Glomerular endothelial cell (primary cell): ENCODE data around the gene SLC25A42. TPM values are rescaled to one million over a fixed set of nuclear protein-coding genes. Genes with fewer than 3 reads are reported as not detected.
"Not testable (repeated sequence)": the region's sequence is repeated elsewhere in the genome, so short reads cannot be mapped to it uniquely, and the experiment has no call there.

Source experiments
- DNase-seq: peaks from one replicate; pipeline ENCODE4 v3.0.0-alpha.2; 2011; ENCODE audit warnings: low read depth, low spot score; ENCODE audit errors: extremely low read depth
- total RNA-seq: library from RNA; depleted of rRNA; stranded (reverse); fragments of >200 nt; gene quantifications from 2 replicates; pipeline ENCODE4 v1.2.3, GENCODE V29; 2015

The SLC25A42 gene
- 6.1 and 6.8 TPM in 2 replicates for total RNA-seq

- peak; percentile 92 for DNase-seq
Measured at GRCh38 chr19:19063183-19064097, at the start of gene SLC25A42. Gene SLC25A42, plus strand, starts transcription at chr19:19063994. Its CDS starts 32,131 bp downstream, at chr19:19096125.

GRCh38 chr19:19021115-19021514 is 42.7 kb upstream of the SLC25A42 start:
- DNase-seq, result no peak

GRCh38 chr19:19022380-19022961 is 41.3 kb upstream of the SLC25A42 start:
- DNase-seq, result no peak

DNA sequence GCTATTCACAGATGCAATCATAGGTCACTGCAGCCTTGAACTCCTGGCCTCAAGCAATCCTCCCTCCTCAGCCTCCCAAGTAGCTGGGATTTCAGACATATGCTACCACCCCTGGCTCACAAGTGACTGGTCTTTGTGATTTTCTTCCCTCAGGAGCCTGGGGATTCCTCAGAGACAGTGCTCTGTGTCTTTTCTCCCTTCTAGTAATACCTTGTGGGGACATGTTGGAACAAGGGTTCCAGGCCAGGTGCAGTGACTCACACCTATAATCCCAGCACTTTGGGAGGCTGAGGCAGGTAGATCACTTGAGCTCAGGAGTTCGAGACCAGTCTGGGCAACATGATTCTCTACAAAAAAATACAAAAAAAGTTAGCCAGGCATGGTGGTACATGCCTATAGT is 40.4 kb upstream of the SLC25A42 start:
- DNase-seq, result not testable (repeated sequence)

GRCh38 chr19:19025861-19026260 is 37.9 kb upstream of the SLC25A42 start:
- no peak for DNase-seq

GRCh38 chr19:19026299-19026971 is 37.4 kb upstream of the SLC25A42 start:
- no peak for DNase-seq

DNA sequence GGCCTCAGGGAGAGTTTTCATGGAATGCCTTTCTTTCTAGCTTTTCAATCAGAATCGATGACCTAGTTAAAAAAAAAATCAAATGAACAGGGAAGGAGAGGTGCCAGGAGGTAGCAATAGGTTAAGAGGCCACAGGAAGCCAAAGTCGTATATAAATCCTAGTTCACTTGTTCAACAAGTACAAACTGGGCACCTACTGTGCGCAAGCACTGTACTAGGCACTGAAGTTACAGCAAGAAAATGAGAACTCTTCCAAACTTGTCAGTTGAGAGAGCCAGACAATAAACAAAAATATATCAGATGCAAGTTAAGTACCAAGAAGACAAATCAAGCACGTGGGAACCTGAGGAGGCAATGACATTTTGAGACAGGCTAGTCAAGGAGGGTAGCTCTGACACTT is 36.6 kb upstream of the SLC25A42 start:
- DNase-seq, result no peak

GRCh38 chr19:19028526-19028925 is 35.3 kb upstream of the SLC25A42 start:
- no peak for DNase-seq

- no peak for DNase-seq
Measured at GRCh38 chr19:19031891-19032290, 31.9 kb upstream of the SLC25A42 start.

GRCh38 chr19:19032420-19033175 is 31.2 kb upstream of the SLC25A42 start:
- peak; percentile 76 for DNase-seq

- no peak for DNase-seq
Measured at GRCh38 chr19:19033176-19033425, 30.7 kb upstream of the SLC25A42 start.

DNA sequence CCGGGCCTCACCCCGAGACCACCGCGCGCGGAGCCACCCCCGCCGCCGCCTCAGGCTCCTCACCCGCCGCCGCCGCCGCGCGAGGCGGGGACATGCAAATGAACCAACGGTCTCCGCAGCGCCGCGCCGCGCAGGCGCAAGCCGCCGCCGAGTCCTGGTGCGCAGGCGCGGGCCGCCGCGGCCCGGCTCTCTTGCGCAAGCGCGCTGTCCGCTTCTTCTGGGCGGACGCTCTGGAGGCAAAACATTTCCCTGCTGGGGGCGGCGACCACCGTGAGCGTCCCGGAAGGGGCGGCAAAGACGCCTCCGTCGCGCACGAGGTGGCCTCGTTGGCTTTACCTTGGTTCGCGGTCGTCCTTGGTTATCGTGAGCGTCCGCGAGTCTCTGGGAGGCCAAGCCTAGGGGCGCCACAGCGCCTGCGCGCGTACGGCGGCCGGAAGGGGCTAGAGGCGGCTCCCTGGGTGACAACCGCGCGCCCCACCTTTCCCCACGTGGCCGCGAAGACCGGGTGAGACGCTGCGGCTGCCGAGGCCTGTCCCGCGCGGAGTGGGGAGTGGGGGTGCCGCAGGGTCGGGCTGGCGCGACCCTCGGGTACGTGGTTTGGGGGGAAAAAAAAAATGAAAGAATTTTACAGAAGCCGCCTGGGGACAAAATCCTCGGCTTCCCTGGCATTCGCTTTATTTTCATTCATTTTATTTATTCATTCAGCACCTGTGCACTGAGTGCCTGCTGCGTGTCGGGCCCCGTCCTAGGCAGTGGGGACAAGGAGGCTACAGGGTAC is 30.2 kb upstream of the SLC25A42 start, which contains the start of the genes ARMC6 and SUGP2:
Gene ARMC6, plus strand, starts transcription at position 178 of the 778 bp plus-strand sequence. CDS start 607 bp downstream, outside the sequence.
Gene SUGP2, minus strand, starts transcription at position 92 of the 778 bp plus-strand sequence. CDS start 2,446 bp downstream, outside the sequence.
- no peak for DNase-seq

DNA sequence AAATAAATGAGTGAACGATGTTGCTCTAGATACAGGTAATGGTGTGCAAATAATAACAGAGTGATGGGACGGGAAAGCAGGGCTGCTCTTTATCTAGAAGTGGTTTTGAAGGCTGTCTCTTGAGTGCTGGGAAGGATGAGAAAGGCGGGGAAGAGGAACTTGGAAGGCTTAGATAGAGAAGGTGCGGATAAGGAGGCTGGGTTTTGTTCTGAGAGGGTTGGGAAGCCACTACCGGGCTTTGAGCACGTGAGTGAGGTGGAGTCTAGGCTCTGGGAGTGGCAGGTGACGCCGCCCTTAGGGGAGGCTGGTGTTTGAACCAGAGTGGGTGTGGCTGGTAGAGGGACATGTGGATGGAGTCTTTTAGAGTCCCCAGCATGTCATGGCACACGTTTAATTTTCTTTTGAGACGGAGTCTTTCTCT is 29.6 kb upstream of the SLC25A42 start:
- no peak for DNase-seq

DNA sequence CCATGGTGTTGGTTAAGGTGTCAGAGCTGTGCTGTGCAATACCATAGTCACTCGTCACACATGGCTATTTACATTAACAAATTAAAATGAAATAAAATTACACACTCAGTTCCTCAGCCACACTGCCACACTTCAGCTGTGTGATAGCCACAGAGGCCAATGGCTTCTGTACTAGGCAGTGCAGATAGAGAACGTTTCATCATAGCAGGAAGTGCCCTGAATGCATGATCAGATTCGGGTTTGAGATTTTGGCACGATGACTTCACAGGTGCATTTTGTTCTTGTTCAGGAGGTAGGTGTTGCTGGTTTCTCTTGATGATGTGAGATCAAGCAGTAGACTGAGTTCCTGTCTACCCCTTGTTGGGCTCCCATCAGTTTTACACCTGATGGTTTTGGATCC is 23.9 kb upstream of the SLC25A42 start:
- no peak for DNase-seq

DNA sequence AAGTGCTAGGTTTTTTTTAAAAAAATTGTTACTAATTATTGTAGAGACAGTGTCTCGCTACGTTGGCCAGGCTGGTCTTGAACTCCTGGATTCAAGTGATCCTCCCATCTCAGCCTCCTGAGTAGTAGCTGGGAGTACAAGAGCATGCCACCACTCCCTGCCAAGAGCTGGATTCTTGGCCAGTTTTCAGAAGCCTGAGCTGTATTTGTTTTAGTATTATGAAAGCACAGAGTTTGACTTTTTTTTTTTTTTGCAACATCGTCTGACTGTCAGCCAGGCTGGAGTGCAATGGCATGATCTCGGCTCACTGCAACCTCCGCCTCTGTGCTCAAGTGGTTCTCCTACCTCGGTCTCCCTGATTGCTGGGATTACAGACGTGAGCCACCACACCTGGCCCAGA is 23.4 kb upstream of the SLC25A42 start:
- no peak for DNase-seq

GRCh38 chr19:19042732-19043280 is 21.0 kb upstream of the SLC25A42 start:
- DNase-seq, result no peak

- DNase-seq, result no peak
Measured at GRCh38 chr19:19043481-19043880, 20.3 kb upstream of the SLC25A42 start.

GRCh38 chr19:19043881-19044280 is 19.9 kb upstream of the SLC25A42 start:
- no peak for DNase-seq

GRCh38 chr19:19049406-19049805 is 14.4 kb upstream of the SLC25A42 start:
- no peak for DNase-seq

DNA sequence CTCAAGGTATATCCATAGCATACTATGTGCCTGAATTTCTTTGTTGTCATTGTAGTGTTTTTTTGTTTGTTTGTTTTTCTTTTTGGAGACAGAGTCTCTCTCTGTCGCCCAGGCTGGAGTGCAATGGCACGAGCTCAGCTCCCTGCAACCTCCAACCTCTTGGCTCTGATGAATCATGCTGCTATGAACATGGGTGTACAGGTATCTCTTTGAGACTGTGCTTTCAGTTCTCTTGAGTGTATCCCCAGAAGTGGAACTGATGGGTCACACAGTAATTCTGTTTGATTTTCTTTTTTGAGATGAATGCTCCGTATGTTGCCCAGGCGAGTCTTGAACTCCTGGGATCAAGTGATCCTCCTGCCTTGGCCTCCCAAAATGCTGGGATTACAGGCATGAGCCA is 13.7 kb upstream of the SLC25A42 start:
- no peak for DNase-seq
